NCI-H2081 (cell line): ENCODE results near the gene REEP3.
"Not testable (repeated sequence)": the region's sequence is repeated elsewhere in the genome, so short reads cannot be mapped to it uniquely, and the experiment has no call there.

Experiments used
- DNase-seq, 2 experiments: peaks; one replicate each; lab custom pipeline; 2025; lab: John Stamatoyannopoulos, UW

REEP3 gene

GRCh38 chr10:63520500-63521415, at the start of gene REEP3:
Gene REEP3 (plus strand): TSS chr10:63521401. CDS start chr10:63521546, 145 bp downstream.
- DNase-seq: peak; percentile 51 to 72

- DNase-seq: no peak
These were observed 46.7 kb upstream of the REEP3 start for GRCh38 chr10:63474488-63474887.

GRCh38 chr10:63477927-63478326, 43.3 kb upstream of the REEP3 start:
- no peak for DNase-seq

GRCh38 chr10:63478564-63478963, 42.6 kb upstream of the REEP3 start:
- DNase-seq: no peak

GRCh38 chr10:63480237-63480636, 41.0 kb upstream of the REEP3 start:
- no peak for DNase-seq

- no peak for DNase-seq
These were observed 39.3 kb upstream of the REEP3 start for GRCh38 chr10:63481815-63482421.

- DNase-seq: no peak
These were observed 37.2 kb upstream of the REEP3 start for GRCh38 chr10:63483983-63484382.

- no peak for DNase-seq
These were observed 33.2 kb upstream of the REEP3 start for GRCh38 chr10:63487990-63488389.

- no peak for DNase-seq
These were observed 31.4 kb upstream of the REEP3 start for GRCh38 chr10:63489838-63490237.

GRCh38 chr10:63491588-63492316, 29.4 kb upstream of the REEP3 start:
- DNase-seq: no peak

GRCh38 chr10:63492317-63492690, 28.9 kb upstream of the REEP3 start:
- not testable (repeated sequence) for DNase-seq

GRCh38 chr10:63493004-63493403, 28.2 kb upstream of the REEP3 start:
- no peak for DNase-seq

- DNase-seq: no peak
These were observed 26.2 kb upstream of the REEP3 start for GRCh38 chr10:63494951-63495350.

- DNase-seq: no peak
These were observed 24.6 kb upstream of the REEP3 start for GRCh38 chr10:63496561-63496960.

- DNase-seq: no peak
These were observed 23.9 kb upstream of the REEP3 start for GRCh38 chr10:63497321-63497720.

- DNase-seq: no peak
These were observed 22.5 kb upstream of the REEP3 start for GRCh38 chr10:63498665-63499064.

GRCh38 chr10:63500551-63500950, 20.6 kb upstream of the REEP3 start:
- not testable (repeated sequence) for DNase-seq

GRCh38 chr10:63501954-63502353, 19.2 kb upstream of the REEP3 start:
- DNase-seq: no peak

GRCh38 chr10:63502832-63503231, 18.4 kb upstream of the REEP3 start:
- no peak for DNase-seq

GRCh38 chr10:63503395-63503794, 17.8 kb upstream of the REEP3 start:
- DNase-seq: no peak

GRCh38 chr10:63504145-63504881, 16.9 kb upstream of the REEP3 start:
- DNase-seq: no peak

GRCh38 chr10:63505562-63505961, 15.6 kb upstream of the REEP3 start:
- DNase-seq: no peak
